ENCODE results near the gene SAP130.

The SAP130 gene

GRCh38 chr2:128038411-128038810 is 10.6 kb upstream of the SAP130 start:
- no peak overlapping the region for H3K27ac Mint-ChIP-seq
- peaks cover 10% of the 10 kb centered on the region for H3K27me3 Mint-ChIP-seq
- H3K4me3 Mint-ChIP-seq: no peak overlapping the region
- peaks cover 2% of the 10 kb centered on the region for H3K36me3 Mint-ChIP-seq
- no peak for DNase-seq (ENCODE audit: low spot score in 2 of 2)
- H3K9me3 Mint-ChIP-seq: peaks cover 23% of the 10 kb centered on the region
- ATAC-seq (ENCODE audit: low read depth): no peak
- H3K4me1 Mint-ChIP-seq: no peaks in the 10 kb centered on the region

DNA sequence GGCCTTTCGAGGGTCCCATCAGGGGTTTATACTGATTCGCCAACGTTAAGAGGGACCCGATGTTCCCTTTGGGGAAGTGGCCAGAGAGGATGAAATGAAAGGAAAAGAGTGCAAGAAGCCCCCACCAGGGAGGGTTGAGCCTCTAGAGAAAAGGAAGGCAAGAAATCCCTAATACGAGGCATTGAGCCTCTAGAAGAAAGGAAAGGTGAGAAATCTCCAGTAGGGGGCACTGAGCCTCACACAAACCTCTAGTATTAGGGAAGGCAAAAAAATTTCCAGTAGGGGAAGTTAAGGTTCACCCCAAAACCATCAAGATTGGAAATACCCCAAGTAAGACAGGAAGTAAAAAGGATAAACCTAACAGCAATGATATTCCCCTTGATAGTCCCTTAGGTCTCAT is 9.8 kb upstream of the SAP130 start:
- H3K27me3 Mint-ChIP-seq: peaks cover 15% of the 10 kb centered on the region
- peaks cover 6% of the 10 kb centered on the region for H3K36me3 Mint-ChIP-seq
- ATAC-seq (ENCODE audit: low read depth) (peak; percentile 26), DNase-seq (ENCODE audit: low spot score in 2 of 2) (no peak)
- H3K9me3 Mint-ChIP-seq: peaks cover 22% of the 10 kb centered on the region
- no peak overlapping the region for H3K27ac Mint-ChIP-seq
- no peak overlapping the region for H3K4me3 Mint-ChIP-seq
- no peaks in the 10 kb centered on the region for H3K4me1 Mint-ChIP-seq

- DNase-seq (ENCODE audit: low spot score in 2 of 2): no peak
- no peaks in the 10 kb centered on the region for H3K4me1 Mint-ChIP-seq
- no peak overlapping the region for H3K4me3 Mint-ChIP-seq
- no peak overlapping the region for H3K27ac Mint-ChIP-seq
- peaks cover 23% of the 10 kb centered on the region for H3K9me3 Mint-ChIP-seq
- peaks cover 15% of the 10 kb centered on the region for H3K27me3 Mint-ChIP-seq
- peaks cover 8% of the 10 kb centered on the region for H3K36me3 Mint-ChIP-seq
- no peak for ATAC-seq (ENCODE audit: low read depth)
These were observed 9.1 kb upstream of the SAP130 start for GRCh38 chr2:128036748-128037607.

DNA sequence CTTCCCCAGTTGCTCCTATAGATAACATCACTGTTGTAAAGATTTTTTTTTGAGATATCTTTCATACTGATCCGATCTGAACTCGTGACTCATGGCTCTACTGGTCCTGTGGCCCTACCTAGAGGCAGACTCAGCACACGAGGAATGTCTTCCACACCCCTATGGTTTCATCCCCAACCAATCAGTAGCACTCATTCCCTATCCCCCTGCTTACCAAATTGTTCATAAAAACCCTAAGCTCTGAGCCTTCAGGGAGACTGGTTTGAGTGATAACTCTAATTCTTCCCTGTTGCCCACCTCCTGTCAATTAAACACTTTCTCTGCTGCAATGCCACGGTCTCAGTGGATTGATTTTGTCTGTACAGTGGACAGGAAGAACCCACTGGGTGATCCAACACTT is 4.2 kb upstream of the SAP130 start:
- peaks cover 7% of the 10 kb centered on the region for H3K27me3 Mint-ChIP-seq
- peaks cover 7% of the 10 kb centered on the region for H3K4me1 Mint-ChIP-seq
- H3K9me3 Mint-ChIP-seq: peaks cover 10% of the 10 kb centered on the region
- H3K27ac Mint-ChIP-seq: no peak overlapping the region
- peaks cover 8% of the 10 kb centered on the region for H3K36me3 Mint-ChIP-seq
- ATAC-seq (ENCODE audit: low read depth) (no peak), DNase-seq (ENCODE audit: low spot score in 2 of 2) (no peak)
- H3K4me3 Mint-ChIP-seq: no peak overlapping the region

DNA sequence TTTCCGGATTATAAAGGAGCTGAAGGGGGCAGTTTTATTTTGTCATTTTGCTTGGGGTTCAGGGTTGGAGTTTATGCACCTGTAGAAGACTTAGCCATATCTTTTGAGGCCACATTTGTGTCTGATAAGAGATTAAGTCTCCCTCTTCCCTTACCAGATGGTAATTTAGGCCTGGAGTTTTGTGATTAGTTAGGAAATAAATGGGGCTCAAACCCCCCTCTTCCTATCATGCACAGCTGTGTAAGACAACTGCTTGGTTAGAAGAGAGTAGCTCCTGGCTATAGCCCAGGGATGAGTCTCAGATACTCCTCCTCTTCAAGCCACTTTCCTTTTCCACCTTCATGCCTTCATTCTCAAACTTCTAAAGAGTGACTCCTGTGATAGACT is 802 bp upstream of the SAP130 start:
- Mint-ChIP-seq H3K9me3 (peaks cover 8% of the 10 kb centered on the region), H3K27me3 (peaks cover 5% of the 10 kb centered on the region), H3K4me3 (peak overlapping the region; percentile 96), H3K27ac (peak overlapping the region; percentile 92), H3K4me1 (peaks cover 11% of the 10 kb centered on the region), H3K36me3 (peaks cover 8% of the 10 kb centered on the region)
- ATAC-seq (ENCODE audit: low read depth) (no peak), DNase-seq (ENCODE audit: low spot score in 2 of 2) (no peak)

GRCh38 chr2:128027278-128027800 is 520 bp downstream of the SAP130 start:
- H3K4me1 Mint-ChIP-seq: peaks cover 11% of the 10 kb centered on the region
- peaks cover 3% of the 10 kb centered on the region for H3K36me3 Mint-ChIP-seq
- no peaks in the 10 kb centered on the region for H3K27me3 Mint-ChIP-seq
- H3K27ac Mint-ChIP-seq: peak overlapping the region; percentile 92
- ATAC-seq (ENCODE audit: low read depth) (peak; percentile 76), DNase-seq (ENCODE audit: low spot score in 2 of 2) (peak; percentile 90 to 94)
- peak overlapping the region; percentile 96 for H3K4me3 Mint-ChIP-seq
- H3K9me3 Mint-ChIP-seq: peaks cover 3% of the 10 kb centered on the region

DNA sequence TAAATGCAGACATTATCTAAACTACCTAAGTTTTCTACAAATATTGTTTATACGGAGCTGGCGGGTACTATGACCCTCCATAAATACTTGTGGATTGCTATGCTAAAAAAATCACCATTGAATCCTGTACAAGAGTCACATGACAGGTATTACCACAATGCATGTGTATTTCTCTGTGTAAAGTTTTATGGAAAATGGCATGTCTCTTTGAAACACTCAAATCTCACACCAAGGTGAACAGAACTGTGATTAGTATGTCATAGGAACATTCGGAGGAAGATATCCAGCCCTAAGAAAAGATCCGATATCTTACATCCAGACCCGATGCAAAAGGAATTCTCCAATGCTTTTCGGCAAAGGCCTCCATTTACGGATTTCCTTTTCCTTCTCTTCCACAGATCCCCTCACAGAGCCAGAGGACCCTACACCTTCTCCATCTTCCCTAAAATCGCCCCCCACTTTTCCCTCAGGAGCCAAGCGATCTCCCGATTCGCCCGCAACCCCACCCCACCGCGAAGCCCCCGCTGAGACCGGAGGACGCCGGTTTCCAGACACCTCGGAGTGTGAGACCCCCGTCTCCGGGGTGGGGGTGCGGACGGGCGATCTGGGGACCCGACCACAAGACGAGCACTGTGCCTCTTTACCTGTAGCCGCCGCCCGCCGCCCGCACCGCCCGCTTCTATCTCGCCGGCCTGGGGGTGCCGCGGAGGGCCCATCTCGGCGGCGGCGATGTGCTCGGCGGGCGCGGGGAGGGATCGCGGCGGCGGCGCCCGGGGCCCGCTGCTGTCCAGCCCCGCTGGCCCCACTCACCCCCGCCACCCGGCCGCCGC is 1.2 kb downstream of the SAP130 start:
- Mint-ChIP-seq H3K27ac (peak overlapping the region; percentile 42), H3K4me3 (peak overlapping the region; percentile 93), H3K27me3 (no peaks in the 10 kb centered on the region), H3K9me3 (no peaks in the 10 kb centered on the region), H3K36me3 (peaks cover 4% of the 10 kb centered on the region), H3K4me1 (peaks cover 14% of the 10 kb centered on the region)
- ATAC-seq (ENCODE audit: low read depth) (peak; percentile 0), DNase-seq (ENCODE audit: low spot score in 2 of 2) (no peak)

- DNase-seq (ENCODE audit: low spot score in 2 of 2) (no peak), ATAC-seq (ENCODE audit: low read depth) (no peak)
- Mint-ChIP-seq H3K36me3 (peaks cover 5% of the 10 kb centered on the region), H3K4me3 (no peak overlapping the region), H3K27me3 (no peaks in the 10 kb centered on the region), H3K4me1 (peaks cover 15% of the 10 kb centered on the region), H3K9me3 (no peaks in the 10 kb centered on the region), H3K27ac (no peak overlapping the region)
These were observed 3.0 kb downstream of the SAP130 start for GRCh38 chr2:128024816-128025215.

GRCh38 chr2:128017561-128017960 is 10.3 kb downstream of the SAP130 start:
- H3K4me1 Mint-ChIP-seq: peaks cover 4% of the 10 kb centered on the region
- no peaks in the 10 kb centered on the region for H3K27me3 Mint-ChIP-seq
- DNase-seq (ENCODE audit: low spot score in 2 of 2): no peak
- H3K9me3 Mint-ChIP-seq: no peaks in the 10 kb centered on the region
- no peak overlapping the region for H3K27ac Mint-ChIP-seq
- H3K36me3 Mint-ChIP-seq: peaks cover 25% of the 10 kb centered on the region
- ATAC-seq (ENCODE audit: low read depth): no peak
- no peak overlapping the region for H3K4me3 Mint-ChIP-seq

DNA sequence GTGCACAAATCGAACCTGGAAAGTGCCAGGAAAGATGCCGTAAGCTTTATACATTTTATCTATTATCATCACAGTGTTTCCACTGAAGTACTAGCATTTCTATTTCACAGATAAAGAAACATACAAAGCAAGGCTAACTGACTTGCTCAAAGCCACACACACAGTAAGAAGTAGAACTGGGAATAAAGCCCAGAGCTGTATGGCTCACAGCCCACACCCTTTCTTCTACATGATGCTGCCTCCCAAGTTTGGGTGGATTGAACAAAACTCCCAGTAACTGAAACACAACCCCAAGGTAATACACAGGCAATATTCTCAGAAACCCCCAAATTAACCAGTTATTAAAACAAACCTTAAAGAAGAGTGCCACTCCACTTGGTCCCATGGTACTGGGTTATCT is 11.2 kb downstream of the SAP130 start:
- no peak for ATAC-seq (ENCODE audit: low read depth)
- Mint-ChIP-seq H3K4me1 (peaks cover under 1% of the 10 kb centered on the region), H3K4me3 (no peak overlapping the region), H3K36me3 (peaks cover 23% of the 10 kb centered on the region), H3K27ac (no peak overlapping the region), H3K27me3 (no peaks in the 10 kb centered on the region), H3K9me3 (no peaks in the 10 kb centered on the region)
- DNase-seq (ENCODE audit: low spot score in 2 of 2): no peak

- H3K4me1 Mint-ChIP-seq: peaks cover 2% of the 10 kb centered on the region
- H3K9me3 Mint-ChIP-seq: no peaks in the 10 kb centered on the region
- no peaks in the 10 kb centered on the region for H3K27me3 Mint-ChIP-seq
- no peak overlapping the region for H3K27ac Mint-ChIP-seq
- ATAC-seq (ENCODE audit: low read depth) (no peak), DNase-seq (ENCODE audit: low spot score in 2 of 2) (no peak)
- H3K4me3 Mint-ChIP-seq: no peak overlapping the region
- peaks cover 47% of the 10 kb centered on the region for H3K36me3 Mint-ChIP-seq
These were observed 15.2 kb downstream of the SAP130 start for GRCh38 chr2:128012698-128013097.

GRCh38 chr2:128008074-128008672 is 19.7 kb downstream of the SAP130 start:
- H3K27me3 Mint-ChIP-seq: no peaks in the 10 kb centered on the region
- DNase-seq (ENCODE audit: low spot score in 2 of 2) (no peak), ATAC-seq (ENCODE audit: low read depth) (no peak)
- H3K4me3 Mint-ChIP-seq: no peak overlapping the region
- H3K4me1 Mint-ChIP-seq: peaks cover 4% of the 10 kb centered on the region
- H3K36me3 Mint-ChIP-seq: peaks cover 45% of the 10 kb centered on the region
- no peaks in the 10 kb centered on the region for H3K9me3 Mint-ChIP-seq
- H3K27ac Mint-ChIP-seq: no peak overlapping the region

GRCh38 chr2:128004509-128004908 is 23.4 kb downstream of the SAP130 start:
- no peak for DNase-seq (ENCODE audit: low spot score in 2 of 2)
- Mint-ChIP-seq H3K4me1 (peaks cover 4% of the 10 kb centered on the region), H3K9me3 (no peaks in the 10 kb centered on the region), H3K27ac (no peak overlapping the region), H3K36me3 (peaks cover 43% of the 10 kb centered on the region), H3K27me3 (no peaks in the 10 kb centered on the region), H3K4me3 (no peak overlapping the region)
- no peak for ATAC-seq (ENCODE audit: low read depth)

DNA sequence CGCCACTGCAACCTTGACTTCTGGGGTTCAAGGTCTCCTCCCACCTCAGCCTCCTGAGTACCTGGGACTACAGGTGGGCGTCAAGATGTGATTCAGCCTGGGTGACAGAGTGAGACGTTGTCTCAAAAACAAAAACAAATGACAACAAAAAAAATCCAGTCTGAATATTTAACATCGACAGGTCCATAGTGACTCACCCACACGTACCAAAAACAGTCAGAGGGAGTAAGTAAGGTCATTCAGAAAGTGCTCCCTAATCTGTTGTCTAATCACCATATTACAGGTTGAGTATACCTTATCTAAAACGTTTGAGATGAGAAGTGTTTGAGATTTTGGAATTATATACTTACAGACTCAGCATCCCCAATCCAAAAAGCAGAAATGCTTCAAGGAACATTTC is 24.4 kb downstream of the SAP130 start:
- no peak for DNase-seq (ENCODE audit: low spot score in 2 of 2)
- no peaks in the 10 kb centered on the region for H3K27me3 Mint-ChIP-seq
- H3K4me3 Mint-ChIP-seq: no peak overlapping the region
- peaks cover 45% of the 10 kb centered on the region for H3K36me3 Mint-ChIP-seq
- H3K4me1 Mint-ChIP-seq: peaks cover 2% of the 10 kb centered on the region
- H3K27ac Mint-ChIP-seq: no peak overlapping the region
- no peak for ATAC-seq (ENCODE audit: low read depth)
- no peaks in the 10 kb centered on the region for H3K9me3 Mint-ChIP-seq
